GM12875 (cell line): Measurements from ENCODE around the gene TTLL9.

Experiments
- H3K4me3 ChIP-seq: one replicate; pipeline ENCODE4 v1.5.1; 2011; ENCODE audit warnings: low read depth, low read length, control low read depth
- CTCF ChIP-seq: IDR thresholded peaks from 2 replicates; pipeline ENCODE4 v1.5.1; 2011; ENCODE audit warnings: low read depth, mild to moderate bottlenecking, control low read depth, inconsistent platforms, low read length, moderate library complexity, borderline replicate concordance; ENCODE audit not compliant: insufficient read depth

The TTLL9 gene

GRCh38 chr20:31843881-31844280 is 26.6 kb upstream of the TTLL9 start:
- H3K4me3 ChIP-seq: no peak overlapping the region
- TF ChIP-seq CTCF: no peak

GRCh38 chr20:31844737-31845299 is 25.6 kb upstream of the TTLL9 start:
- no peak overlapping the region for H3K4me3 ChIP-seq
- TF ChIP-seq CTCF: no peak

- no peak within 1 kb of the TSS for H3K4me3 ChIP-seq
- no peak for TF ChIP-seq CTCF
Observed at GRCh38 chr20:31845300-31845863, 25.1 kb upstream of the TTLL9 start, which contains the start of gene FOXS1. FOXS1 (minus strand) TSS chr20:31845604; CDS start chr20:31845542, 62 bp downstream.

GRCh38 chr20:31846793-31847138 is 23.7 kb upstream of the TTLL9 start:
- H3K4me3 ChIP-seq: no peak overlapping the region
- TF ChIP-seq CTCF: no peak

GRCh38 chr20:31848088-31848999 is 22.1 kb upstream of the TTLL9 start:
- H3K4me3 ChIP-seq: no peak overlapping the region
- no peak for TF ChIP-seq CTCF

GRCh38 chr20:31849306-31849930 is 21.0 kb upstream of the TTLL9 start:
- TF ChIP-seq CTCF: no peak
- no peak overlapping the region for H3K4me3 ChIP-seq
